ENCODE data around the gene RNF150. TPM values are rescaled to one million over a fixed set of nuclear protein-coding genes. Genes with fewer than 3 reads are reported as not detected.

Gene RNF150
- total RNA-seq, 1 donor from 2014 or later = 15.5 TPM

DNA sequence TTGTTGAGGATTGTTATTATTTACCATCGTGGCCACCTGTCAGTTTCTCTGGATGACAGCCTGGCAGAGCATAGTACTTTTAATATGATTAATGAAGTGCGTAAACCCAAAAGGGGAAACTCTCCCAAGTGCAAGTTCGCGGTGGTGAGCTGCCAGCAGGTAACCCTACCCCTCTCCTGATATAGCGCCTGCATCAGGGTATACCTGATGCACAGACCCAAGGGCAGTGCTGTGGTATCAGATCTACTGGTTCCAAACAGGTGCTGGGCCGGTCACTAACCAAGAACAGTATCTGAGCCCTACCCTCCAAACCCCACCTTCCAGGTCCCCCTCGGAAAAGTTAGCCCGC lies 1.6 kb downstream of the RNF150 start:
- DNase-seq (ENCODE audit: low read depth) = no peak

DNA sequence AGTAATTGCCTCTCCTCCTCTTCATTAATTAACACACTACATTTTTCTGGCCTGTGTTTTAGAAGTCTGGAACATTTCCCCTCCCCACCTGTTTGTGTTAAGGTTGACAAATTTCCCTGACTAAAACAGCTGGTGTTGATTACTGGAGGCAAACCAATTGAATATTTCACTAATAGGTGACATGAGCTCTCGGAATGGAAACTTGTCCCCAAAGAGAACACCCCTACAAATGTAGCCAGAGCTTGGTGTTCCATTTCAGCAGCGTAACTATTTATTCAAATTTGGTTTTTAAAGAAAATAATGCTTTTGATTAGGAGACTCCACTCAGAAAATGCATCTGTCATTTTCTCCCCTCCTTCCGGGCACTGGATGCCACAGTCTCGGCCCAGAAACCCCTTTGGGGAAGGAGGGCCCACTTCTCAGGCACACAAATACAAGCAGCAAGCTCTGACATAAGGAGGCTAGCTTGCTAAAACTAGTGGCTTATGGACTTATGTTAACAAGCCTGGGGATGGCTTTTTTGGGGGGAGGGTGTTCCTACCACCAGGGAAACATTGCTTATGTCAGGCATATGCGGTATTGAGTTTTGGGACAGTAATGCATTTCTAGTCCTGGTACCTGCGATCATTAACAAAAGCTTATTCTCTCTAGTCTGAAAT lies 2.2 kb downstream of the RNF150 start:
- no peak for DNase-seq (ENCODE audit: low read depth)

DNA sequence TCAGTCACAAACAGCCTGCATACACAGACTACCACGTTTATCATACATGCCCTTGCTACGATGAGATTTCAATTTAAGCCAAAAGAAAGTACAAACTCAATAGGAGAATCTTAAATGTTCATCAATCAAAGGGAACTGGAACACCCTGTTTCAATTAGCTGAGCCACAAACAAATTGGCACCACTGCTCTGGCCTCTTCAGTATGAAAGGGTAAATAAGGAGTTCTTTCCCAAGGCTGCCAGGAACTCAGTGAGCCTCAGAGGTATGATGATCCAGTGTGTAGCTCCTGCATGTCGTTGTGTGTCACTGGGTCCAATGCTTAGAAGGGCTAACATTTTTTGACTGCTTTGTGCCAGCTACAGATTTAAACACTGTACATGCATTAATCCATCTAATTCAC lies 5.4 kb downstream of the RNF150 start:
- no peak for DNase-seq (ENCODE audit: low read depth)

DNA sequence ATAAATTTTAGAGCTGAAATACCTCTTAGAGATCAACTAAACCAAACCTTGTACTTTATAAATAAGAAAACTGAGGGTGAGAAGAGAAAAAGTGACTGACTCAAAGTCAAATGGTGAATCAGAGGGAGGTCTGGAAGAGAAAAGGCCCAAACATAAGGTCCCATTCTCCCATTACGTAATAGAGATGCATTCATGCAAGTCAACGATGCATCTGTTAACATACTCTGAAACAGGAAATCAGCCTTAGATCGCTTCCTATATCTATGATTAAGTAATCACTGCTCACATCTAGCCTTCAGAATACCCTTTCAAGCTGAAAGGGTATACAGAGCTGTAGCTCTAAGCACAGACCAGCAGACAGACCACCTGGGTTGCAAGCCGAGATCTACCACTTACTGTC lies 6.5 kb downstream of the RNF150 start:
- DNase-seq (ENCODE audit: low read depth) = peak; percentile 27

DNA sequence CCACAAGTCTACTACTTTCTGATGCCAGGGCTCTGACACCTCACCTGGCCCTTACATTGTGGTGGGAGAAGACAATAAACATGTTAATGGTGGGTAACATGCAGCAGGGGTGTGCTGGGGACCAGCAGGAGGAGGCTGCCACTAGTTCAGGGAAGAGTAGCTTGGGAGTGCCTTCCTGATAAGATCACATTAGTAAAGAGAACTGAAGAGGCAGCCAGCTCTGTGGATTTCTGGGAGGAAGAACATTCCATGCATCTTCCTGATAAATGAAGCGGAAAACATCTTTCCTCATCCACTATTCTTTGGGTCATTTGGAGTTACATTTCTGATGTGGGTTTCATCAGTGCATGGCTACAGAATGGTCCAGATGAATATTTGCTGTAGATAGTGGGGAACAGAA lies 9.0 kb downstream of the RNF150 start:
- peak; percentile 56 for DNase-seq (ENCODE audit: low read depth)

DNA sequence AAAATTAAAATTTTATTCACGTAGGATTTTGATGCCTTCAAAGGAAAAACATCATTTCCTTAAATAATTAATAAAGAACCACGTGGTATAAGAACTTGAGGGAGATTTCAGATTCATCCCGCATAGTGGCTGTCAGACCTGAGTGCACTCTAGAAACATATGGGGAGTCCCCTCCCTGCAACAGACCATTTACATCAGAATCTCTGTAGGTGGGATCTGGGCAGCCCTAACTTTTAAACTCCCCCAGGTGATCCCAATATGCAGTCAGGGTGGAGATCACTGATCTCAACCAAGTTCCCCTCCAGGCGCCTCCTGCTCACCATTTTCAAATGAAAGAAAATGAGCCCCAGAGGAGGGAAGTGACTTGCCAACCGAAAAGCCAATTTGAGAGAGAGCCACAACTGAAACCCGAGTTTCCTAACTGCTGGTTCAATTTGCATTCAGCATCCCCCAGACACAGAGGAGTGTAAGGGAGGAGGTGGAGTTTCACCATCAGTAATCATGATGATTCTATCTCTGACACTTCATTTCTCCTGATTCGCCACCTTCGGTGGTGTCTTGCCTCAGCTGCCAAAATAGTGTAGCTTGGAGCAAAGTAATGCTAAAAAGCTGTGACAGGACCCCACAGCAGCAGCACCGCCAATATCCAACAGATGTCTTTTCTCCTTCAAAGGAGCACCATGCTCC lies 11.4 kb downstream of the RNF150 start:
- no peak for DNase-seq (ENCODE audit: low read depth)

GRCh38 chr4:141121101-141121500 lies 12.2 kb downstream of the RNF150 start:
- DNase-seq (ENCODE audit: low read depth) = no peak

- no peak for DNase-seq (ENCODE audit: low read depth)
Measured at GRCh38 chr4:141120036-141120593, 13.2 kb downstream of the RNF150 start.

GRCh38 chr4:141119071-141119470 lies 14.2 kb downstream of the RNF150 start:
- DNase-seq (ENCODE audit: low read depth) = no peak

DNA sequence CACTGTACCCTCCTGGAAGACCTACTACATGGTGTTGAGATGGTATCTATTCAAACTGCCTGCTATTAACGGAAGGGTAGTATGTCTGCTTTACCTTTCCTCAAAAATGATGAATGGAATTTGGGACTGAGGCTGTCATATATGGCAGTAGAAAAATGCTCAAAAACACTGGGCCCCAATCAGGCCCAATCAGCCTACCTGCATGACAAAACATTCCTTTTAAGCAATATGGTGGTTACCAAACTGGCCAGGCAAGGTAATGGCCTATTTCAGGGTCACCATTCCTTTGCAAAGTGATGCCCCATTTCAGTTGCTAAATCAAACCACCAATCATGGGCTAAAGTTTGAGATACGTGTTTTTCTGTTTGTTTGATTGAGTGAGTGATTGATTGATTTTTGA lies 14.9 kb downstream of the RNF150 start:
- DNase-seq (ENCODE audit: low read depth) = no peak

- DNase-seq (ENCODE audit: low read depth) = no peak
Measured at GRCh38 chr4:141117935-141118334, 15.3 kb downstream of the RNF150 start.

- DNase-seq (ENCODE audit: low read depth) = no peak
Measured at GRCh38 chr4:141109983-141110382, 23.3 kb downstream of the RNF150 start.

DNA sequence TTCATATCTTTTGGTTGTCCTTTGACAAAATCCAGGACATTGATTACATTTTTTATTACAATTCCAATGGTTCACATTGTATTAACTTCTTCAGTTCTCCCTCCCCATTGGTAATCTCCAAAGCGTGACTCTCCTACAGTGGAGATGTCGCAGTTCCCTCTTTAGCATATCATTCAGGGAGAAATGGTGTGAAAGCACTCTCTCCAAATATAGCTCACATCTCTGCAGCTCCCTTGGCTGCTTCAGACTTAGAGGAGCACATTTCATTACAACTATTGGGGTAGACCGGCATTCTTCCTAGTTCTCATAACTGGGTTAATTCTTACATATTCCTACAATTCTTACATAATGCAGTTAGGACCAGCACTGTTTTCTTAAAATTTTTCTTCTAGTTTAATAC lies 25.3 kb downstream of the RNF150 start:
- no peak for DNase-seq (ENCODE audit: low read depth)

GRCh38 chr4:141102367-141102766 lies 30.9 kb downstream of the RNF150 start:
- peak; percentile 91 for DNase-seq (ENCODE audit: low read depth)

DNA sequence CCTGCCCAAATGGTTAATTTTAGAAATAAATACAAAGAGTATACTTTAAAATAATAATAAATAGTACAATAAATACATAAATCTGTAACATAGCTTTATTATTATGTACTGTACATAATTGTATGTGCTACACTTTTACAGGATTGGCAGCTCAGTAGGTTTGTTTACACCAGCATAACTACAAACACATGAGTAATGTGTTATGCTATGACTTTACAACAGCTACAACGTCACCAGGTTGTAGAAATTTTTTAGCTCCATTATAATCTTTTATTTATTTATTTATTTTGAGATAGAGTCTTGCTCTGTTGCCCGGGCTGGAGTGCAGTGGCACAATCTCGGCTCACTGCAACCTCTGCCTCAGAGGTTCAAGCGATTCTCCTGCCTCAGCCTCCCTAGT lies 31.8 kb downstream of the RNF150 start:
- DNase-seq (ENCODE audit: low read depth) = no peak

DNA sequence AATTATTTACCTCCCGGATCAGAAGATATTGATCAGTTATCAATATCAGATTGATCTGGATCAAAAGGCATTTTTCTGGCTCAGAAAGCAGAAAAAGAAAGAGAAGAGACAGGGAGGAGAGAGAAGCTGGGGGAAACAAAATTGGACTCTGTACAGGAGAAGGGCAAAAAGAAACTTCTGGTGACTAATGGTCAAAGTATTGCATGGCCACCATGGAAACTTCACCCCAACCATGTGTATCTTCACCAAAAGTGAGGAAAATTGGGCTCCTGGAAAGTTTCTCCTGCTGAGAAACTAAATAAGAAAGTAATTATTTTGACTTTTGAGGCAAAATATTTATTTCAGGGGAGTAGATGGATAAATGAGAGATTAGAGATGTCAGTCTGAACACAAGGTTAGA lies 33.9 kb downstream of the RNF150 start:
- DNase-seq (ENCODE audit: low read depth) = peak; percentile 37

GRCh38 chr4:141098163-141098562 lies 35.1 kb downstream of the RNF150 start:
- no peak for DNase-seq (ENCODE audit: low read depth)

DNA sequence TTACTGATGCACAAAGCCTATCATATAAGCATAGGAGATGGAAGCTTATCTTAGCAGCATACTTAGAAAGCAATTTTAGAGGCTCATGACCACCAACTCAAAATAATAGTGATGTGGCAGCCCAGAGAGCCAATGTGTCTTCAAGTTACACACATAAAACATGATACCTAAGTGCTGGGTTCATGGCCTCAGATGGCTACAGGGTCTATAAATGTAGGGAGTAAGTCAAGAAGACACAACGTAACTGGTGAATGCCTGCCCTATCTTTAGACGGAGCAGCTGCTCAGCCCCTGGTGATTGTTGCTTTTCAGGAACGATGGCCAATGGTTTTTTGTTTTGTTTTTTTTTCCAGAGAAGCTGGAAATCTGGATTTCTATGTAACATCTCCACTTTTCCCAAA lies 42.8 kb downstream of the RNF150 start:
- no peak for DNase-seq (ENCODE audit: low read depth)

DNA sequence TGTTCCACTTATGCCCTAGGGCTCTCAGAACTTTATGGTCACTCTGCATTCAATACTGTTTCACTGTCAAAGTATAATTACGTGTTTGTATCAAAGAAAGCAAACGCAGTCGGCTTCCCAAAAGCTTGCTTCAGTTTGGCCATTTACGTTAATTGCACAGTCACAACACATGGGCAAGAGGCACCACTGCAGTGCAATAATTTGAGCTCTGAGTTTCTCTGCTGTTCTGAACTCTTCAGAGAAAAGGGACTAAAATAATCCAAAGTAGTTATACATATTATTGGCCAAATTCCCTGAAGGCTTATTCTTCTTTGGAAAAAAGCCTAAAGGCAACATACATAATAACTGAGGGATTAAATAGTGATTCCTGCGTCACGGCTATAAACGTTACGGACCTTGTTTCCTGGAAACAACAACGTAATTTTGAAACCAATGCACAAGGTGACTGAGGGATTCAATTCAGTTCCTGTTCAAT lies 51.3 kb downstream of the RNF150 start:
- DNase-seq (ENCODE audit: low read depth) = peak; percentile 33

- DNase-seq (ENCODE audit: low read depth) = no peak
Measured at GRCh38 chr4:141080668-141081067, 52.6 kb downstream of the RNF150 start.

DNA sequence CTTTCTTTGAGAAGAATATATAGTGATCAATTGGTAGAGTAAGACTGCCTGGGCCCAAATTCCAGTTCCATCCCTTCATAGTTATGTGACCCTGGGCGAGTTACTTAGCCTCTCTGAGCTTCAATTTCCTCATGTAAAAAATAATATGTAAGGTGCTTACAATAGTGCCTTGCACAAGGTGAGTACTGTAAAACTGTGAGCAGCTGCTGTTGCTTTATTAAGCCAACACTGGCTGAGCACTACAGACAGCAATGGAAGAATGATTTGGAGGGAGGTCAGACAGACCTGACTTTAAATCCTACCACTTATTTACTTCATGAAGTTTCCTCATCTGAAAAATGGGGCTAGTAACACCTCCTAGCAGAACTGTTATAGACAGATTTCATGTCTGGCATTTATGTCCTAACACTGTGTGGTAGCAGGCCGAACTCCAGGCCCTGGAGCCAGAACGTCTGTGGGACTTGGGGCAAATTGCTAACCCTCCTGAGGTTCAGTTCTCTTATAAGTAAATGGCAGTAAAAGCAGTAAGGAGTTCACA lies 53.8 kb downstream of the RNF150 start:
- no peak for DNase-seq (ENCODE audit: low read depth)

- DNase-seq (ENCODE audit: low read depth) = no peak
Measured at GRCh38 chr4:141078871-141079270, 54.4 kb downstream of the RNF150 start.

GRCh38 chr4:141077611-141078225 lies 55.6 kb downstream of the RNF150 start:
- DNase-seq (ENCODE audit: low read depth) = no peak

All from renal cortical epithelial cell (primary cell).